ENCODE data around the gene TRPC5OS.

Gene TRPC5OS
- long read RNA-seq = 0 reads

GRCh38 chrX:111875881-111876280, at the start of gene TRPC5OS:
TRPC5OS (plus strand) TSS chrX:111876181; CDS start chrX:111901850, 25,669 bp downstream.
- no peaks in the 10 kb centered on the region for H3K27me3 ChIP-seq (ENCODE audit: insufficient read depth, poor library complexity, severe bottlenecking)
- no peak for TF ChIP-seq GABPA (IDR thresholded peaks at IDR 0.05; ENCODE audit: low read depth)
- no peak for TF ChIP-seq POLR2AphosphoS5 (IDR thresholded peaks at IDR 0.05; ENCODE audit: low read depth)
- TF ChIP-seq REST (IDR thresholded peaks at IDR 0.05; ENCODE audit: insufficient replicate concordance, low read depth) = no peak
- TF ChIP-seq SPI1 (IDR thresholded peaks at IDR 0.05; ENCODE audit: borderline replicate concordance, low read depth) = no peak
- no peak for TF ChIP-seq CTCF (IDR thresholded peaks at IDR 0.05; ENCODE audit: insufficient read depth, low read length)
- DNase-seq (ENCODE audit: low read depth in 1 of 2, low spot score in 1 of 2) = no peak
- no peak within 1 kb of the TSS for H3K27ac ChIP-seq (replicated peaks)
- H3K4me3 ChIP-seq (replicated peaks; ENCODE audit: insufficient read depth, low read length) = no peak within 1 kb of the TSS

- H3K27ac ChIP-seq (replicated peaks) = no peak overlapping the region
These were observed 46.6 kb upstream of the TRPC5OS start for GRCh38 chrX:111829345-111829744.

GRCh38 chrX:111830571-111830970, 45.4 kb upstream of the TRPC5OS start:
- Histone ChIP-seq H3K4me3 (replicated peaks; ENCODE audit: insufficient read depth, low read length) (no peak overlapping the region), H3K27me3 (ENCODE audit: insufficient read depth, poor library complexity, severe bottlenecking) (no peaks in the 10 kb centered on the region), H3K27ac (replicated peaks) (no peak overlapping the region)
- TF ChIP-seq POLR2AphosphoS5 (IDR thresholded peaks at IDR 0.05; ENCODE audit: low read depth) (no peak), GABPA (IDR thresholded peaks at IDR 0.05; ENCODE audit: low read depth) (no peak), SPI1 (IDR thresholded peaks at IDR 0.05; ENCODE audit: borderline replicate concordance, low read depth) (no peak), REST (IDR thresholded peaks at IDR 0.05; ENCODE audit: insufficient replicate concordance, low read depth) (no peak)
- no peak for DNase-seq (ENCODE audit: low read depth in 1 of 2, low spot score in 1 of 2)

More at GRCh38 chrX:111829345-111829744, 46.6 kb upstream of the TRPC5OS start:
- no peak for TF ChIP-seq CTCF (IDR thresholded peaks at IDR 0.05; ENCODE audit: insufficient read depth, low read length)
- TF ChIP-seq GABPA (IDR thresholded peaks at IDR 0.05; ENCODE audit: low read depth) = no peak
- no peak for TF ChIP-seq REST (IDR thresholded peaks at IDR 0.05; ENCODE audit: insufficient replicate concordance, low read depth)
- no peak for TF ChIP-seq SPI1 (IDR thresholded peaks at IDR 0.05; ENCODE audit: borderline replicate concordance, low read depth)
- no peak for TF ChIP-seq POLR2AphosphoS5 (IDR thresholded peaks at IDR 0.05; ENCODE audit: low read depth)
- no peak for DNase-seq (ENCODE audit: low read depth in 1 of 2, low spot score in 1 of 2)
- Histone ChIP-seq H3K4me3 (replicated peaks; ENCODE audit: insufficient read depth, low read length) (no peak overlapping the region), H3K27me3 (ENCODE audit: insufficient read depth, poor library complexity, severe bottlenecking) (no peaks in the 10 kb centered on the region)

Data from HL-60 (cell line).